K562 (cell line): ENCODE data around the gene UQCC2. TPM values are rescaled to one million over a fixed set of nuclear protein-coding genes. Genes with fewer than 3 reads are reported as not detected.

Experiments
- ATF3 ChIP-seq, 2 experiments: fragments of 450-650 bp in 1 of 2; sonication (generic) in 1 of 2; formaldehyde crosslinking in 1 of 2; IDR thresholded peaks in 1 of 2; conservative IDR thresholded peaks in 1 of 2; 2 replicates each; pipeline versions ENCODE4 v1.6.1 to v1.8.1; 2016 to 2023; ENCODE audit warnings: mild to moderate bottlenecking in 2 of 2, moderate library complexity in 2 of 2, inconsistent platforms in 1 of 2, missing genetic modification reagents in 1 of 2
- CHAMP1 ChIP-seq: fragments of 450-650 bp; IDR thresholded peaks from 2 replicates; pipeline ENCODE4 v1.6.1; 2016; ENCODE audit warnings: mild to moderate bottlenecking
- CTBP1 ChIP-seq: fragments of 450-650 bp; IDR thresholded peaks from 2 replicates; pipeline ENCODE4 v1.6.1; 2016; ENCODE audit warnings: borderline replicate concordance
- GABPB1 ChIP-seq: sonication (generic); formaldehyde crosslinking; IDR thresholded peaks from 2 replicates; pipeline ENCODE4 v1.8.0; 2022; ENCODE audit warnings: mild to moderate bottlenecking, missing genetic modification reagents
- L3MBTL2 ChIP-seq: fragments of 450-650 bp; IDR thresholded peaks from 2 replicates; pipeline ENCODE4 v1.6.1; 2016; ENCODE audit warnings: mild to moderate bottlenecking, moderate library complexity
- MECOM ChIP-seq: fragments of 250-450 bp; sonication (Bioruptor Pico); IDR thresholded peaks from 2 replicates; pipeline ENCODE4 v1.8.0; 2022; ENCODE audit warnings: inconsistent platforms
- NFIC ChIP-seq: fragments of 450-650 bp; IDR thresholded peaks from 2 replicates; pipeline ENCODE4 v1.6.1; 2017; ENCODE audit warnings: mild to moderate bottlenecking, inconsistent platforms
- NRF1 ChIP-seq, 2 experiments: fragments of 450-650 bp; IDR thresholded peaks in 1 of 2; conservative IDR thresholded peaks in 1 of 2; 2 replicates each; pipeline ENCODE4 v1.6.1; 2014; ENCODE audit warnings: mild to moderate bottlenecking in 2 of 2
- PKNOX1 ChIP-seq: fragments of 450-650 bp; IDR thresholded peaks from 2 replicates; pipeline ENCODE4 v1.6.1; 2016
- POLR2G ChIP-seq: fragments of 200-400 bp; formaldehyde crosslinking; IDR thresholded peaks from 2 replicates; pipeline ENCODE4 v1.6.1; 2017; ENCODE audit warnings: low read depth, mild to moderate bottlenecking, antibody characterized with exemption, low read length, moderate library complexity
- RBM22 ChIP-seq: fragments of 200-400 bp; formaldehyde crosslinking; IDR thresholded peaks from 2 replicates; pipeline ENCODE4 v1.6.1; 2018; ENCODE audit warnings: low read length, low read depth; ENCODE audit not compliant: poor library complexity, severe bottlenecking
- STAG1 ChIP-seq: sonication (generic); formaldehyde crosslinking; IDR thresholded peaks from 2 replicates; pipeline ENCODE4 v1.5.0; 2020; ENCODE audit warnings: missing genetic modification reagents, borderline replicate concordance
- TRIM24 ChIP-seq, 2 experiments: fragments of 450-650 bp; IDR thresholded peaks; 2 replicates each; pipeline ENCODE4 v1.6.1; 2016
- ZBTB17 ChIP-seq: fragments of 450-650 bp; formaldehyde crosslinking; IDR thresholded peaks from 2 replicates; pipeline ENCODE4 v1.4.0; 2020; ENCODE audit warnings: mild to moderate bottlenecking
- ZNF318 ChIP-seq, 2 experiments: fragments of 450-650 bp; IDR thresholded peaks; 2 replicates each; pipeline ENCODE4 v1.6.1; 2016; ENCODE audit warnings: mild to moderate bottlenecking in 2 of 2, borderline replicate concordance in 1 of 2, low read depth in 1 of 2, moderate library complexity in 1 of 2
- polyA plus RNA-seq, 8 experiments: library from polyadenylated mRNA; depleted of rRNA in 4 of 8; stranded (reverse) in 5 of 8; unstranded in 3 of 8; fragments of >200 nt; fragmentation: Nextera tagmentation in 2 of 8; fragmentation: Illumina TruSeq in 1 of 8; extraction: Ambion mirVana in 2 of 8; extraction: Trizol in 1 of 8; gene quantifications; 2 replicates each; pipeline versions ENCODE4 v1.2.1 to v1.2.3, GENCODE V29; 2011 to 2014; ENCODE audit warnings: inconsistent platforms in 1 of 8, missing spikeins in 1 of 8
- total RNA-seq, 7 experiments: library from RNA; depleted of rRNA in 6 of 7; stranded (reverse); fragments of >200 nt in 6 of 7; fragmentation: Illumina TruSeq in 2 of 7; extraction: Trizol in 2 of 7; gene quantifications; 2 replicates each; pipeline versions ENCODE4 v1.2.1 to v1.2.3, GENCODE V29; 2011 to 2021; ENCODE audit warnings: low replicate concordance in 1 of 7

The UQCC2 gene
- total and polyA plus RNA-seq, 9 of the 15 experiments (the other 6 are each of a cell fraction or from before 2014, with no cell fraction given): 58.5 to 927 (median 158) TPM

- no peak for TF ChIP-seq GABPB1 (CRISPR knock-in tag)
- 0 out of 2 replicates have a peak, but pooled peaks have one; percentile 4 for TF ChIP-seq CTBP1
- 0 out of 2 replicates have a peak, but pooled peaks have one; percentile 41 for TF ChIP-seq POLR2G
- TF ChIP-seq NRF1 (conservative IDR thresholded peaks at IDR 0.05 in 1 of 2, IDR thresholded peaks at IDR 0.05 in 1 of 2): peak in 1 of 2 experiments; percentile 28; a peak in 1 of 4 replicates
- no peak for TF ChIP-seq ZNF318 (IDR thresholded peaks at IDR 0.05; ENCODE audit: borderline replicate concordance in 1 of 2, low read depth in 1 of 2)
- no peak for TF ChIP-seq RBM22
- peak; percentile 17; the same call in 1 of the 2 replicates for TF ChIP-seq L3MBTL2
- TF ChIP-seq ZBTB17 (CRISPR knock-in tag): no peak
- TF ChIP-seq ATF3 (IDR thresholded peaks at IDR 0.05): peak; percentile 90
- TF ChIP-seq ATF3 (CRISPR knock-in tag; conservative IDR thresholded peaks at IDR 0.05): no peak
- TF ChIP-seq STAG1 (CRISPR knock-in tag): no peak
- TF ChIP-seq CHAMP1: no peak
- no peak for TF ChIP-seq MECOM (CRISPR knock-in tag)
- no peak for TF ChIP-seq NFIC
- peak; percentile 23 to 46; a peak in 2 of 4 replicates for TF ChIP-seq TRIM24 (IDR thresholded peaks at IDR 0.05)
- peak; percentile 68 for TF ChIP-seq PKNOX1
Observed at GRCh38 chr6:33740204-33740608, 28.7 kb upstream of the UQCC2 start (continued).
